HepG2 (cell line): Measurements from ENCODE around the gene IL17C.

ENCODE experiments used
- MXD4 ChIP-seq: IDR thresholded peaks from 2 replicates; pipeline ENCODE4 v1.6.1; 2016; ENCODE audit warnings: mild to moderate bottlenecking, missing biosample characterization, missing genetic modification reagents
- TF ChIP-seq, protein P1 (sequence below): fragments of 450-650 bp; IDR thresholded peaks from 2 replicates; pipeline ENCODE4 v1.6.1; 2017; ENCODE audit warnings: mild to moderate bottlenecking

DNA sequence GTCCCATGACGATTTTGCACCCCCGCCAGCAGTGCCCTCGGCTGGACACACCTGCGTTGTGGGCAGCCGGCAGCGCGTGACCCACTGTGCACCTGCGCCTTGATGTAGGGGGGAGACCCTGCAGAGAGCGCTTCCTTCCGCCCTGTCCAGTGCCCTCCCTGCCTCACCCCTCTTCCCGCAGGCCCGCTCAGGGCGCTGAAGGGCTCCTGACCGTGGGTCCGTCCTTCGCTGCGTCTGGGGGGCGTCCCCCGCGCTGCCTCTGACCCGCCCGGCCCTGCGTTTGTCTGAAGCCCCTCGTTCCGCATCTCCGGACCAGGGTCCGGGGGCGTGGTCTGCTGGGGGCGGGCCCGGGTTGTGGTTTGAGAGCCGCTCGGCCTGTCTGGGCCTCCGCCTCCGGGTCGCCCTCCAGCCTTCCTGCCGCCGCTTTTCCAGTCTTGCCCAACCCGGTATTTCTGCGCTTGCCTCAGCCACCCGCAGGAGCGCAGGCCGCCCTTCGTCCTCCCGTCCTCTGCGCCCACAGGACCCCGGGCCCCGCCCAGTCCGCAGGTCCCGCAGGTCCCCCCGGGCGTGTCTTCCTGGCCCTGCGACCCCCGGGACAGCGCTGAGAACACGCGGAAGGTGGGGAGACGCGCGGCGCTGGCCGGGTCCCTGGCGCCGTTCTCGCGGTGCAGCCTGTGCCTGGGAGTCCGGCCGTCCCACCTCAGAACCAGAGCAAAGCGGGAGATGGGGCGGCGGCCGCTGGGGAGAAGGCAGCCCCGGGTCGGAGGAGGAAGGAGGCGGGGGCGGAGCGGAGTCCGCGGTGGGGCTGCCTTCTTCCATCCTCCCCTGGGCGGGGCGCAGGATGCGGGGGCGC is 4.0 kb upstream of the IL17C start:
- TF ChIP-seq MXD4 (CRISPR knock-in tag): no peak
- TF ChIP-seq, protein P1, sequence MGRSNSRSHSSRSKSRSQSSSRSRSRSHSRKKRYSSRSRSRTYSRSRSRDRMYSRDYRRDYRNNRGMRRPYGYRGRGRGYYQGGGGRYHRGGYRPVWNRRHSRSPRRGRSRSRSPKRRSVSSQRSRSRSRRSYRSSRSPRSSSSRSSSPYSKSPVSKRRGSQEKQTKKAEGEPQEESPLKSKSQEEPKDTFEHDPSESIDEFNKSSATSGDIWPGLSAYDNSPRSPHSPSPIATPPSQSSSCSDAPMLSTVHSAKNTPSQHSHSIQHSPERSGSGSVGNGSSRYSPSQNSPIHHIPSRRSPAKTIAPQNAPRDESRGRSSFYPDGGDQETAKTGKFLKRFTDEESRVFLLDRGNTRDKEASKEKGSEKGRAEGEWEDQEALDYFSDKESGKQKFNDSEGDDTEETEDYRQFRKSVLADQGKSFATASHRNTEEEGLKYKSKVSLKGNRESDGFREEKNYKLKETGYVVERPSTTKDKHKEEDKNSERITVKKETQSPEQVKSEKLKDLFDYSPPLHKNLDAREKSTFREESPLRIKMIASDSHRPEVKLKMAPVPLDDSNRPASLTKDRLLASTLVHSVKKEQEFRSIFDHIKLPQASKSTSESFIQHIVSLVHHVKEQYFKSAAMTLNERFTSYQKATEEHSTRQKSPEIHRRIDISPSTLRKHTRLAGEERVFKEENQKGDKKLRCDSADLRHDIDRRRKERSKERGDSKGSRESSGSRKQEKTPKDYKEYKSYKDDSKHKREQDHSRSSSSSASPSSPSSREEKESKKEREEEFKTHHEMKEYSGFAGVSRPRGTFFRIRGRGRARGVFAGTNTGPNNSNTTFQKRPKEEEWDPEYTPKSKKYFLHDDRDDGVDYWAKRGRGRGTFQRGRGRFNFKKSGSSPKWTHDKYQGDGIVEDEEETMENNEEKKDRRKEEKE: no peak
